HG02623 (cell line): ENCODE data around the gene ARSB.
A peak's percentile ranks its signal among the peaks of the same experiment; 100 is the strongest.

Experiments
- ATAC-seq: cut with Tn5 transposase; IDR thresholded peaks from one replicate; pipeline ENCODE4 v1.9.1; 2021; ENCODE audit warnings: moderate library complexity; ENCODE audit not compliant: unreplicated experiment

Gene ARSB

GRCh38 chr5:78810098-78810920 is 174.8 kb downstream of the ARSB start:
- no peak for ATAC-seq

GRCh38 chr5:78809444-78809843 is 175.7 kb downstream of the ARSB start:
- ATAC-seq: no peak

GRCh38 chr5:78808818-78809217 is 176.3 kb downstream of the ARSB start:
- ATAC-seq: no peak

GRCh38 chr5:78808380-78808779 is 176.7 kb downstream of the ARSB start:
- no peak for ATAC-seq

- ATAC-seq: no peak
These were observed 178.6 kb downstream of the ARSB start for GRCh38 chr5:78806544-78806943.

- no peak for ATAC-seq
These were observed 179.5 kb downstream of the ARSB start for GRCh38 chr5:78805474-78806124.

GRCh38 chr5:78804995-78805394 is 180.1 kb downstream of the ARSB start:
- ATAC-seq: no peak

- ATAC-seq: no peak
These were observed 181.2 kb downstream of the ARSB start for GRCh38 chr5:78803941-78804340.

- ATAC-seq: no peak
These were observed 181.8 kb downstream of the ARSB start for GRCh38 chr5:78803353-78803752.

GRCh38 chr5:78801413-78801812 is 183.7 kb downstream of the ARSB start:
- no peak for ATAC-seq

- no peak for ATAC-seq
These were observed 185.7 kb downstream of the ARSB start for GRCh38 chr5:78799266-78800017.

- ATAC-seq: no peak
These were observed 186.5 kb downstream of the ARSB start for GRCh38 chr5:78798673-78799029.

GRCh38 chr5:78797936-78798672 is 187.0 kb downstream of the ARSB start:
- no peak for ATAC-seq

- ATAC-seq: no peak
These were observed 189.4 kb downstream of the ARSB start for GRCh38 chr5:78795757-78796156.

GRCh38 chr5:78794693-78795215 is 190.4 kb downstream of the ARSB start:
- no peak for ATAC-seq

GRCh38 chr5:78793907-78794662 is 191.0 kb downstream of the ARSB start:
- no peak for ATAC-seq

GRCh38 chr5:78792345-78793055 is 192.6 kb downstream of the ARSB start:
- peak; percentile 48 for ATAC-seq

- no peak for ATAC-seq
These were observed 193.5 kb downstream of the ARSB start for GRCh38 chr5:78791501-78792100.

GRCh38 chr5:78787783-78788182 is 197.3 kb downstream of the ARSB start:
- no peak for ATAC-seq
